Mesenchymal stem cell (in vitro differentiated cells and primary cell): ENCODE data around the gene MATCAP1.

Experiments
- DNase-seq: peaks from one replicate; pipeline ENCODE4 v3.0.0-alpha.2; 2013
- H2AFZ ChIP-seq: one replicate; pipeline ENCODE4 v1.6.1; 2013; ENCODE audit warnings: low read depth, mild to moderate bottlenecking, control low read depth, inconsistent platforms, low read length, moderate library complexity
- H2AK5ac ChIP-seq: 2 replicates; pipeline ENCODE4 v1.6.1; 2013; ENCODE audit warnings: low read length, moderate library complexity, mild to moderate bottlenecking, inconsistent platforms; ENCODE audit not compliant: severe bottlenecking
- H2BK120ac ChIP-seq: one replicate; pipeline ENCODE4 v1.6.1; 2013; ENCODE audit warnings: low read depth, mild to moderate bottlenecking, inconsistent platforms, low read length, moderate library complexity
- H2BK12ac ChIP-seq, 2 experiments: one replicate each; pipeline ENCODE4 v1.6.1; 2013; ENCODE audit warnings: inconsistent platforms in 2 of 2, low read length in 2 of 2, mild to moderate bottlenecking in 2 of 2, moderate library complexity in 2 of 2, control low read depth in 1 of 2
- H2BK15ac ChIP-seq: one replicate; pipeline ENCODE4 v1.6.1; 2013; ENCODE audit warnings: mild to moderate bottlenecking, low read depth, inconsistent platforms; ENCODE audit not compliant: poor library complexity, severe bottlenecking
- H2BK5ac ChIP-seq: 2 replicates; pipeline ENCODE4 v1.6.1; 2013; ENCODE audit warnings: low read depth, mild to moderate bottlenecking, low read length, control low read depth, inconsistent platforms; ENCODE audit not compliant: poor library complexity, severe bottlenecking
- H3K14ac ChIP-seq, 2 experiments: one replicate each; pipeline ENCODE4 v1.6.1; 2013; ENCODE audit warnings: inconsistent platforms in 2 of 2, low read length in 2 of 2, control low read depth in 1 of 2, mild to moderate bottlenecking in 1 of 2, moderate library complexity in 1 of 2
- H3K18ac ChIP-seq, 2 experiments: one replicate each; pipeline ENCODE4 v1.6.1; 2013; ENCODE audit warnings: inconsistent platforms in 2 of 2, low read length in 2 of 2, control low read depth in 1 of 2, low read depth in 1 of 2, mild to moderate bottlenecking in 1 of 2
- H3K23ac ChIP-seq, 2 experiments: one replicate each; pipeline ENCODE4 v1.6.1; 2013; ENCODE audit warnings: inconsistent platforms in 2 of 2, low read length in 2 of 2, mild to moderate bottlenecking in 2 of 2, moderate library complexity in 2 of 2, control low read depth in 1 of 2
- H3K27ac ChIP-seq: 2 replicates; pipeline ENCODE4 v1.5.1; 2013; ENCODE audit warnings: mild to moderate bottlenecking, moderate library complexity, low read length, control low read depth, inconsistent platforms; ENCODE audit not compliant: poor library complexity, severe bottlenecking
- H3K27me3 ChIP-seq, 2 experiments: 2 replicates each; pipeline versions ENCODE4 v1.6.1 to v1.7.0; 2013; ENCODE audit warnings: low read length in 2 of 2, mild to moderate bottlenecking in 2 of 2, moderate library complexity in 2 of 2, control low read depth in 1 of 2, inconsistent platforms in 1 of 2; ENCODE audit not compliant: control insufficient read depth in 1 of 2, insufficient read depth in 1 of 2
- H3K36me3 ChIP-seq, 2 experiments: 2 replicates each; pipeline versions ENCODE4 v1.6.1 to v1.7.0; 2013; ENCODE audit warnings: low read length in 2 of 2, control low read depth in 1 of 2, inconsistent platforms in 1 of 2, low read depth in 1 of 2, mild to moderate bottlenecking in 1 of 2; ENCODE audit not compliant: insufficient read depth in 2 of 2, control insufficient read depth in 1 of 2
- H3K4ac ChIP-seq, 2 experiments: one replicate each; pipeline ENCODE4 v1.6.1; 2013; ENCODE audit warnings: inconsistent platforms in 2 of 2, low read length in 2 of 2, mild to moderate bottlenecking in 2 of 2, moderate library complexity in 2 of 2, control low read depth in 1 of 2, low read depth in 1 of 2
- H3K4me1 ChIP-seq: 2 replicates; pipeline ENCODE4 v1.6.1; 2013; ENCODE audit warnings: low read depth, low read length, control low read depth; ENCODE audit not compliant: control insufficient read depth, insufficient read depth
- H3K4me2 ChIP-seq: 2 replicates; pipeline ENCODE4 v1.6.1; 2013; ENCODE audit warnings: low read length, mild to moderate bottlenecking, inconsistent platforms; ENCODE audit not compliant: poor library complexity, severe bottlenecking
- H3K4me3 ChIP-seq, 2 experiments: 2 replicates each; pipeline versions ENCODE4 v1.5.1 to v1.7.0; 2013; ENCODE audit warnings: low read length in 2 of 2, mild to moderate bottlenecking in 2 of 2, control low read depth in 1 of 2, low read depth in 1 of 2; ENCODE audit not compliant: insufficient read depth in 1 of 2
- H3K79me1 ChIP-seq: replicated peaks from 2 replicates; pipeline ENCODE4 v1.6.1; 2013; ENCODE audit warnings: mild to moderate bottlenecking, control low read depth, low read length, inconsistent platforms; ENCODE audit not compliant: poor library complexity, severe bottlenecking
- H3K9ac ChIP-seq: 2 replicates; pipeline ENCODE4 v1.7.0; 2013; ENCODE audit warnings: mild to moderate bottlenecking, low read length, moderate library complexity
- H3K9me3 ChIP-seq: 2 replicates; pipeline ENCODE4 v1.7.0; 2013; ENCODE audit warnings: mild to moderate bottlenecking, low read length; ENCODE audit not compliant: control insufficient read depth
- H4K8ac ChIP-seq: one replicate; pipeline ENCODE4 v1.6.1; 2013; ENCODE audit warnings: inconsistent platforms, mild to moderate bottlenecking, low read length, moderate library complexity
- H4K91ac ChIP-seq: one replicate; pipeline ENCODE4 v1.6.1; 2013; ENCODE audit warnings: mild to moderate bottlenecking, low read length, inconsistent platforms
- WGBS: methylation state at CpG from one replicate; pipeline ENCODE4 v1.1.7; 2013; ENCODE audit warnings: mixed read lengths; 5-methylcytosine and 5-hydroxymethylcytosine counted together

The MATCAP1 gene

DNA sequence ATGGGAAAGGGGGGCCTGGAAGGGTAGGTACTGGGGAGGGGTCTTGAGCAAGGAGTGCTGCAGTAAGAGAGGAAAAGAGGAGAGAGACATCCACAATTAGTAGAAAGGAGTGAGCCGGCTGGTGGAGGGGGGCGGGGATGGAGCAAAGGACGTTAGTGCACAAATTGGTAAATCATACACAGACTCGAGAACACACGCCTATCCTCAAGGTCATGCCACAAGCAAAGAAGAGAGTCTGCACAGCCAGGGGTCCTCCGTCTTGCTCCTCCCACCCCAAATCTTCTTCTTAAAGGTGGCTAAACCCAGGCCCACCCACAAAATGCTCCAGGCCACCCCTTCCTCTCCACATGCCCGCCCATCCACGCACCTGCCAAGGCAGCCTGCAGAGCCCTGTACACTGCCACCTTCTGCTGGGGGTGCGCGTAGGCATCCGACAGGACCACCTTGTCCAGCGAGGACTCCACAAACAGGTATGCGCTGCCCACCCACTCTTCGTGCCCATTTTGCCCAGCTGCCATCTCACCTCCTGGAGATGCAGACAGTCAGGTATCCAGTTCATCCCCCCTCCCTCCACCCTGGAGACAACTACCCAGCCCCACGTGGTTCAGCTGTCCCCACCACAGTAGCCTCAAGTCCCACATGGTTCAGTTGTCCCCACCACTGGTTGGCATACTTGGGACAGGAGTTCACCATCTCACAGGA is 27.5 kb downstream of the MATCAP1 start:
- Histone ChIP-seq H3K18ac (no peak overlapping the region), H3K4me1 (peaks cover 35% of the 10 kb centered on the region), H3K23ac (no peak overlapping the region), H4K91ac (no peak overlapping the region), H2AK5ac (no peak overlapping the region), H2BK15ac (no peak overlapping the region), H3K27ac (no peak overlapping the region), H2AFZ (no peak overlapping the region), H3K14ac (no peak overlapping the region), H3K4me3 (no peak overlapping the region), H3K4me2 (no peak overlapping the region), H3K36me3 (peaks cover 0 to 6% of the 10 kb centered on the region in 2 experiments), H3K9me3 (no peaks in the 10 kb centered on the region), H3K79me1 (peaks cover 12% of the 10 kb centered on the region), H3K4ac (no peak overlapping the region), H2BK5ac (no peak overlapping the region), H2BK12ac (no peak overlapping the region), H2BK120ac (no peak overlapping the region), H4K8ac (no peak overlapping the region), H3K27me3 (peaks cover 0 to 40% of the 10 kb centered on the region in 2 experiments), H3K9ac (no peak overlapping the region)
- DNase-seq, result no peak
- 47% methylated on average over 13 of the region's 15 CpGs for WGBS

DNA sequence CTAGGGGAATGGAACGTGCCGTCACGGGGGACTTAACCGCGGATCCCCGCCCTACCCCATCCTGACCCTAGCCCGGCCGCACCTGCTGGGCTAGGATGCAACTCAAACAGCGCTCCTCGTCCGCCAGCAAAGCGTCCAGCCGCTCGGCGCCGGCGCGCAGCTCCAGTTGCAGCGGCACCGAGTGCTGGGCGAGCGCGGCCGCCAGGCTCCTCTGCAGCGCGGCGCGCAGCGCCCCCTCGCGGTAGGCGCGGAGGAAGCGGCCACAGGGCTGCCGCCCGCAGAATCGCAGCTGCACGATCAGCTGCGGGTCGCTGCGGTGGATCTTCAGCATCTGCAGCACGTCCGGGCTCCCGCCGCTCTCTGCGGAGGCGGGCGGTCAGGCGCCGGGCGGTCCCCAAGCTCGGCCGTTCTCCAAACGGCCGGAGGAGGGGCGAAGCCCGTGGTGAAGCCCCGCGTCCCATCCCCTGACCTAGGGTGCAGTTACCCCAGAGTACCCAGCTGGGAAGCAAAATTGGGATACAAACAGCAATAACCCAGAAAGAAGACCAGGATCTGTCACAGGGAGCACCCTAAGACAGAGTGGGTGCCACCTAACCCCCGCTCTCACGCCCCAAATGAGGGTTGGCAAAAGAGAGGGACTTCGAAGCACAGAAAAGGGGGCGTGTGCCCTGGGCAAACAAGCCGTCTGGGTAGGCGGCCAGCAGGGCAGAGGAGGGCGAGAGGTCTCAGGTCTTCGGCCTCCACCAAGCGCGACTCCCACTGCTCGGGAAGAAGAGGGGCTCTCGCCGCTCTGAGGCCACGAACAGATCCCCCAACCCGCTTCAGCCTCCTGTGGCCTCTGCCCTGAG is 28.2 kb downstream of the MATCAP1 start:
- no peak overlapping the region for H3K23ac ChIP-seq
- H3K4me1 ChIP-seq, result peaks cover 36% of the 10 kb centered on the region
- H3K4ac ChIP-seq, result no peak overlapping the region
- H2BK120ac ChIP-seq, result no peak overlapping the region
- H2BK15ac ChIP-seq, result no peak overlapping the region
- H2AK5ac ChIP-seq, result no peak overlapping the region
- peaks cover 0 to 40% of the 10 kb centered on the region in 2 experiments for H3K27me3 ChIP-seq
- peak overlapping the region in 1 of 2 experiments; percentile 71 for H3K14ac ChIP-seq
- H4K91ac ChIP-seq, result no peak overlapping the region
- no peak overlapping the region for H2BK12ac ChIP-seq
- peaks cover 11% of the 10 kb centered on the region for H3K79me1 ChIP-seq
- H3K36me3 ChIP-seq, result peaks cover 0 to 6% of the 10 kb centered on the region in 2 experiments
- peak overlapping the region; percentile 32 for H3K9ac ChIP-seq
- no peak overlapping the region for H3K27ac ChIP-seq
- no peak overlapping the region for H2AFZ ChIP-seq
- H2BK5ac ChIP-seq, result no peak overlapping the region
- 9% methylated on average over 68 of the region's 74 CpGs for WGBS
- H3K9me3 ChIP-seq, result no peaks in the 10 kb centered on the region
- DNase-seq, result peak; percentile 66
- H4K8ac ChIP-seq, result no peak overlapping the region
- H3K18ac ChIP-seq, result no peak overlapping the region
- H3K4me3 ChIP-seq, result no peak overlapping the region
- peak overlapping the region; percentile 76 for H3K4me2 ChIP-seq

- H3K4me3 ChIP-seq, result no peak overlapping the region
- H2AFZ ChIP-seq, result no peak overlapping the region
- no peak for DNase-seq
- no peak overlapping the region for H2AK5ac ChIP-seq
- H3K9ac ChIP-seq, result no peak overlapping the region
- peak overlapping the region in 1 of 2 experiments; percentile 71 for H3K14ac ChIP-seq
- peaks cover 13% of the 10 kb centered on the region for H3K79me1 ChIP-seq
- no peak overlapping the region for H2BK120ac ChIP-seq
- H3K4me2 ChIP-seq, result peak overlapping the region; percentile 76
- peaks cover 0 to 40% of the 10 kb centered on the region in 2 experiments for H3K27me3 ChIP-seq
- H2BK5ac ChIP-seq, result no peak overlapping the region
- H3K9me3 ChIP-seq, result no peaks in the 10 kb centered on the region
- H3K18ac ChIP-seq, result no peak overlapping the region
- WGBS, result 25% methylated on average over 39 of the region's 61 CpGs
- H3K23ac ChIP-seq, result no peak overlapping the region
- H3K27ac ChIP-seq, result no peak overlapping the region
- H2BK15ac ChIP-seq, result no peak overlapping the region
- H3K4me1 ChIP-seq, result peaks cover 41% of the 10 kb centered on the region
- H2BK12ac ChIP-seq, result no peak overlapping the region
- no peak overlapping the region for H3K4ac ChIP-seq
- no peak overlapping the region for H4K91ac ChIP-seq
- H4K8ac ChIP-seq, result peak overlapping the region; percentile 4
- peaks cover 3 to 7% of the 10 kb centered on the region in 2 experiments for H3K36me3 ChIP-seq
Measured at GRCh38 chr16:67154578-67155294, 29.0 kb downstream of the MATCAP1 start.
